Measurements from ENCODE around the gene TCF25. TPM values are rescaled to one million over a fixed set of nuclear protein-coding genes. Genes with fewer than 3 reads are reported as not detected.
"Not testable (repeated sequence)": the region's sequence is repeated elsewhere in the genome, so short reads cannot be mapped to it uniquely, and the experiment has no call there.

The TCF25 gene
- total RNA-seq, 1 donor from 2014 or later: 272 TPM

DNA sequence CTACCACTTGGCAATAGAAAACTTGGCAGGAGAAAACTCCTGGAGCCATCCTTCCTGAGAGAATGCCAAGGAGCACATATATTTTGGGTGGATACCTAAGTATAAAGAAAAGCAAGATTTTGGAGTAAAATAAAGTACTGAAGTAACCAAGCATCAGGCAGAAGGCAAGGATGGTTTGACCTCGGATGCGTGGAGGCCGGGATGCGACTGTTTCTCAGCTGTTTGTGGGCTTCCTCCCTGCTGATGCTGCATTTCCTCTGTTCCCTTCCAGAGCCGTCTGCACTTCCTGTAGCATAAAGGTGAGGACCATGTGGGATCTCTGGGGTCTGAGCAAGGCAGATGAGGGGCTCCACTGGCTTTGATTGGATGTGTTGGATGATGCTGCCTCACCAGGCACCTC is 5.5 kb upstream of the TCF25 start:
- no peak for DNase-seq
- Mint-ChIP-seq H3K4me3 (ENCODE audit: unreplicated experiment) (no peak overlapping the region), H3K36me3 (ENCODE audit: unreplicated experiment) (peaks cover 6% of the 10 kb centered on the region), H3K27ac (ENCODE audit: unreplicated experiment) (no peak overlapping the region), H3K4me1 (ENCODE audit: low read depth, unreplicated experiment) (peaks cover 18% of the 10 kb centered on the region), H3K9me3 (ENCODE audit: unreplicated experiment) (peaks cover 4% of the 10 kb centered on the region), H3K27me3 (ENCODE audit: unreplicated experiment) (peaks cover 4% of the 10 kb centered on the region)
- TF ChIP-seq, protein P1, sequence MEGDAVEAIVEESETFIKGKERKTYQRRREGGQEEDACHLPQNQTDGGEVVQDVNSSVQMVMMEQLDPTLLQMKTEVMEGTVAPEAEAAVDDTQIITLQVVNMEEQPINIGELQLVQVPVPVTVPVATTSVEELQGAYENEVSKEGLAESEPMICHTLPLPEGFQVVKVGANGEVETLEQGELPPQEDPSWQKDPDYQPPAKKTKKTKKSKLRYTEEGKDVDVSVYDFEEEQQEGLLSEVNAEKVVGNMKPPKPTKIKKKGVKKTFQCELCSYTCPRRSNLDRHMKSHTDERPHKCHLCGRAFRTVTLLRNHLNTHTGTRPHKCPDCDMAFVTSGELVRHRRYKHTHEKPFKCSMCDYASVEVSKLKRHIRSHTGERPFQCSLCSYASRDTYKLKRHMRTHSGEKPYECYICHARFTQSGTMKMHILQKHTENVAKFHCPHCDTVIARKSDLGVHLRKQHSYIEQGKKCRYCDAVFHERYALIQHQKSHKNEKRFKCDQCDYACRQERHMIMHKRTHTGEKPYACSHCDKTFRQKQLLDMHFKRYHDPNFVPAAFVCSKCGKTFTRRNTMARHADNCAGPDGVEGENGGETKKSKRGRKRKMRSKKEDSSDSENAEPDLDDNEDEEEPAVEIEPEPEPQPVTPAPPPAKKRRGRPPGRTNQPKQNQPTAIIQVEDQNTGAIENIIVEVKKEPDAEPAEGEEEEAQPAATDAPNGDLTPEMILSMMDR (IDR thresholded peaks at IDR 0.05; ENCODE audit: partially characterized antibody, unreplicated experiment): no peak

DNA sequence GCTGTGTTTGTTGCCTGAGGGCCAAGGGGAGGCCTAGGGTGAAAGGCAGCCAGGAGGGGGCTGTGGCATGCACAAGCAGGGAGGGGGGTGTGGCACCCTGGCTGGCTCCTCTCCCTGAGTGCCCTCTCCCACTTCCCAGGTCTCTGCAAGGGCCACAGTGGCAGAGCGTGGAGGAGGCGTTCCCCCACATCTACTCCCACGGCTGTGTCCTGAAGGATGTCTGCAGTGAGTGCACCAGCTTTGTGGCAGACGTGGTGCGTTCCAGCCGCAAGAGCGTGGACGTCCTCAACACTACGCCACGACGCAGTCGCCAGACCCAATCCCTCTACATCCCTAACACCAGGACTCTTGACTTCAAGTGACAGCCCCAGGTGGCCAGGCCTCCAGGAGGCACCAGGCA is 3.5 kb upstream of the TCF25 start:
- Mint-ChIP-seq H3K27me3 (ENCODE audit: unreplicated experiment) (no peaks in the 10 kb centered on the region), H3K36me3 (ENCODE audit: unreplicated experiment) (no peaks in the 10 kb centered on the region), H3K9me3 (ENCODE audit: unreplicated experiment) (peaks cover 9% of the 10 kb centered on the region), H3K4me1 (ENCODE audit: low read depth, unreplicated experiment) (no peaks in the 10 kb centered on the region), H3K4me3 (ENCODE audit: unreplicated experiment) (no peak overlapping the region), H3K27ac (ENCODE audit: unreplicated experiment) (no peak overlapping the region)
- no peak for DNase-seq
- TF ChIP-seq, protein P1 (IDR thresholded peaks at IDR 0.05; ENCODE audit: partially characterized antibody, unreplicated experiment): no peak

DNA sequence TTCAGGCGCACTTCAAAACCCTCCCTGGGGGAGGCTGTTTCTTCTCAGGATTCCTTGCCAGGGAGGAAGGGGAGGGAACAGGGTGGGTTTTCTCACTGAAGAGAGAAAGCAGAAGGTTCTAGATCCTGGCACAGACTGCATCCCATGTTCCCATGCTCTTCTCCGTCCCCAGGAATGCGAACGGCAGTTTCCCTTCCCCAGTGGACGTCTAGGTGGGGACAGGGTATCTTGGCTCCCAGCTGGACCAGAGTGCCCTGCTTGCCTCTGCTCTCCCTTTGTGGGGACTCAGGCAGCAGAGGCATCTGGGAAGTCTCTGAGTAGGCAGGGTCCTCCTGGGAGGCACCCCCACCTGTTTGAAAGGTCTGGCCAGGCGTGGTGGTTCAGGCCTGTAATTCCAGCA is 3.0 kb upstream of the TCF25 start:
- Mint-ChIP-seq H3K27ac (ENCODE audit: unreplicated experiment) (no peak overlapping the region), H3K9me3 (ENCODE audit: unreplicated experiment) (peaks cover 10% of the 10 kb centered on the region), H3K4me3 (ENCODE audit: unreplicated experiment) (no peak overlapping the region), H3K4me1 (ENCODE audit: low read depth, unreplicated experiment) (peaks cover 2% of the 10 kb centered on the region), H3K36me3 (ENCODE audit: unreplicated experiment) (no peaks in the 10 kb centered on the region), H3K27me3 (ENCODE audit: unreplicated experiment) (no peaks in the 10 kb centered on the region)
- no peak for DNase-seq
- TF ChIP-seq, protein P1 (IDR thresholded peaks at IDR 0.05; ENCODE audit: partially characterized antibody, unreplicated experiment): no peak

DNA sequence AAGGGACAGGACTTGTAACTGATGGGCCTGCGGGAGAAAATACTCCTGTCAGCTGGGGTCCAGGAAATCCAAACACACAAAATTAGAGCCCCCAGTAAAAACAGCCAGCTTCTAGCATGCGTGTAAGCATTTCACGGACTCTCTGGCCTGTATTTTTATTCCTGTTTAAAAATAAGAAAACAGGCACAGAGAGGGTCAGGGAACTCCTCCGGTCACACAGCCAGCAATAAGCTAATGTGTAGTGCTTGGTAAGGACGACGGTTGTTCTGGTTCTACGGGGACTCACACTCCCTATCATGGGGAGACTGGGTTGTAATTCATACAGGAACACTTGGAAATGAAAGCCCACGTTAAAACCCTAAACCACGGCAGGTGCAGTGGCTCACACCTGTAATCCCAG is 1.5 kb upstream of the TCF25 start:
- Mint-ChIP-seq H3K27ac (ENCODE audit: unreplicated experiment) (no peak overlapping the region), H3K4me1 (ENCODE audit: low read depth, unreplicated experiment) (peaks cover 2% of the 10 kb centered on the region), H3K27me3 (ENCODE audit: unreplicated experiment) (no peaks in the 10 kb centered on the region), H3K36me3 (ENCODE audit: unreplicated experiment) (no peaks in the 10 kb centered on the region), H3K9me3 (ENCODE audit: unreplicated experiment) (peaks cover 10% of the 10 kb centered on the region), H3K4me3 (ENCODE audit: unreplicated experiment) (no peak overlapping the region)
- DNase-seq: no peak
- TF ChIP-seq, protein P1 (IDR thresholded peaks at IDR 0.05; ENCODE audit: partially characterized antibody, unreplicated experiment): no peak

DNA sequence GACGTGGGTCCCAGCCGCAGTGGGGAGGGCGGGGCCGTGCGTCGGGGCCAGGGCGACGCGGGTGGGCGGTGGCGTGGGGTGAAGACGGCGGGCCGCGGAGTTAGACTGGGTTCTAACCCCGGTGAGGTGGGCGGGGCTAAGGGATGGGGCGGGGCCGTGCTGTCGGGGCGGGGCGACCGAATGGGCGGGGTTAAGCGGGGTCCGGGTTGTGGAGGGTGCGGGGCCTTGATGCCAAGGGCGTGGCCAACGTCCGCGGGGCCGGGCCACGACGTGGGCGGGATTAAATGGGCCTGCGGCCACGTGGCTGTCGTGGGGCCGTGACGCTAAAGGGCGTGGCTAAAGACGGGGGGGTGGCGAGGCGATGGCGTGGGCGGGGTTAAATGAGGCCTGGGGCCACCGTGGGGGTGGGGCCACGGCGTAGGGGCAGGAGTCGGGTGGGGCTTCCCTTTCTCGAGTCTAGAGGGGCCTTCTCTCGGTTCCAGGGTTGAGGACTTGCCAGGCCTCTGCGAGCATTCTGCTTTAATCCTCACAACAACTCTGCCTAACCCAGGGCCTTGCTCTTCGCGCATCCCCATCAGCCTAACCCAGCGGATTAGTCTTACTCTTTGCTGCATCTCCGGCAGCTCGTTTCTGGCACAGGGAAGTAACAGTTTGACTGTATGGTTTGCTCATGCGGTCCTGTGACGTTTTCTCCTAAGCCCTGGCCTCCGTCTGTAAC is 739 bp downstream of the TCF25 start:
- peaks cover 2% of the 10 kb centered on the region for H3K4me1 Mint-ChIP-seq (ENCODE audit: low read depth, unreplicated experiment)
- TF ChIP-seq, protein P1 (IDR thresholded peaks at IDR 0.05; ENCODE audit: partially characterized antibody, unreplicated experiment): no peak
- peak; percentile 97 for DNase-seq
- H3K36me3 Mint-ChIP-seq (ENCODE audit: unreplicated experiment): no peaks in the 10 kb centered on the region
- peak overlapping the region; percentile 92 for H3K4me3 Mint-ChIP-seq (ENCODE audit: unreplicated experiment)
- H3K27me3 Mint-ChIP-seq (ENCODE audit: unreplicated experiment): no peaks in the 10 kb centered on the region
- H3K9me3 Mint-ChIP-seq (ENCODE audit: unreplicated experiment): peaks cover 7% of the 10 kb centered on the region
- peak overlapping the region; percentile 97 for H3K27ac Mint-ChIP-seq (ENCODE audit: unreplicated experiment)

DNA sequence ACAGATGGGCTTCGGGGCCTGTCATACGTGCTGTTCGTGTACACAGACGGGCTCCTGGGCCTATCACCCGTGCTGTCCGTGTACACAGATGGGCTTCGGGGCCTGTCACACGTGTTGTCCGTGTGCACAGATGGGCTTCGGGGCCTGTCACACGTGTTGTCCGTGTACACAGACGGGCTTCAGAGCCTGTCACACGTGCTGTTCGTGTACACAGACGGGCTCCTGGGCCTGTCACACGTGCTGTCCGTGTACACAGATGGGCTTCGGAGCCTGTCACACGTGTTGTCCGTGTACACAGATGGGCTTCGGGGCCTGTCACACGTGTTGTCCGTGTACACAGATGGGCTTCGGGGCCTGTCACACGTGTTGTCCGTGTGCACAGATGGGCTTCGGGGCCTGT is 5.7 kb downstream of the TCF25 start:
- not testable (repeated sequence) for H3K9me3 Mint-ChIP-seq (ENCODE audit: unreplicated experiment); H3K27me3 Mint-ChIP-seq (ENCODE audit: unreplicated experiment); H3K36me3 Mint-ChIP-seq (ENCODE audit: unreplicated experiment); H3K27ac Mint-ChIP-seq (ENCODE audit: unreplicated experiment); H3K4me3 Mint-ChIP-seq (ENCODE audit: unreplicated experiment); DNase-seq; H3K4me1 Mint-ChIP-seq (ENCODE audit: low read depth, unreplicated experiment)
